ENCODE measurements around the gene MTMR10. TPM values are rescaled to one million over a fixed set of nuclear protein-coding genes. Genes with fewer than 3 reads are reported as not detected.

The MTMR10 gene
- total RNA-seq, 1 donor from 2014 or later = 29.2 TPM

- no peak for TF ChIP-seq POLR2AphosphoS5 (IDR thresholded peaks at IDR 0.05; ENCODE audit: insufficient read depth in 1 of 2, low read depth in 1 of 2)
- TF ChIP-seq POLR2A (IDR thresholded peaks at IDR 0.05) = no peak
- no peak for TF ChIP-seq CTCF (IDR thresholded peaks at IDR 0.05)
- DNase-seq (ENCODE audit: extremely low spot score in 2 of 2) = no peak
- no peak overlapping the region for H3K27ac ChIP-seq
- H3K4me3 ChIP-seq = no peak overlapping the region
- peaks cover 0 to 43% of the 10 kb centered on the region in 2 donors for H3K36me3 ChIP-seq
- intact Hi-C loops (cut with DNase I) = no loop called here
- no peaks in the 10 kb centered on the region for H3K9me3 ChIP-seq
- no peaks in the 10 kb centered on the region for H3K4me1 ChIP-seq
- no peaks in the 10 kb centered on the region for H3K27me3 ChIP-seq
Measured at GRCh38 chr15:30913761-30914160, 77.7 kb downstream of the MTMR10 start.

- no peak for DNase-seq (ENCODE audit: extremely low spot score in 2 of 2)
- no peaks in the 10 kb centered on the region for H3K27me3 ChIP-seq
- no peak for TF ChIP-seq CTCF (IDR thresholded peaks at IDR 0.05)
- peak in 1 of 2 donors; percentile 64 for TF ChIP-seq POLR2AphosphoS5 (IDR thresholded peaks at IDR 0.05; ENCODE audit: insufficient read depth in 1 of 2, low read depth in 1 of 2)
- peaks cover 0 to 14% of the 10 kb centered on the region in 2 donors for H3K36me3 ChIP-seq
- peak overlapping the region; percentile 40 for H3K27ac ChIP-seq
- no peak overlapping the region for H3K4me3 ChIP-seq
- intact Hi-C loops (cut with DNase I) = no loop called here
- peaks cover 32% of the 10 kb centered on the region for H3K4me1 ChIP-seq
- no peaks in the 10 kb centered on the region for H3K9me3 ChIP-seq
Measured at GRCh38 chr15:30906366-30906765, 85.1 kb downstream of the MTMR10 start.

GRCh38 chr15:30905821-30906220 is 85.6 kb downstream of the MTMR10 start:
- no peak overlapping the region for H3K4me3 ChIP-seq
- DNase-seq (ENCODE audit: extremely low spot score in 2 of 2) = no peak
- peak overlapping the region; percentile 40 for H3K27ac ChIP-seq
- peaks cover 0 to 11% of the 10 kb centered on the region in 2 donors for H3K36me3 ChIP-seq
- no peaks in the 10 kb centered on the region for H3K27me3 ChIP-seq
- TF ChIP-seq POLR2AphosphoS5 (IDR thresholded peaks at IDR 0.05; ENCODE audit: insufficient read depth in 1 of 2, low read depth in 1 of 2) = no peak
- TF ChIP-seq CTCF (IDR thresholded peaks at IDR 0.05) = peak in 1 of 3 experiments; percentile 16
- TF ChIP-seq POLR2A (IDR thresholded peaks at IDR 0.05) = no peak
- peaks cover 32% of the 10 kb centered on the region for H3K4me1 ChIP-seq
- intact Hi-C loops (cut with DNase I) = no loop called here
- H3K9me3 ChIP-seq = no peaks in the 10 kb centered on the region

GRCh38 chr15:30904812-30905211 is 86.6 kb downstream of the MTMR10 start:
- H3K4me1 ChIP-seq = peaks cover 32% of the 10 kb centered on the region
- H3K9me3 ChIP-seq = no peaks in the 10 kb centered on the region
- DNase-seq (ENCODE audit: extremely low spot score in 2 of 2) = no peak
- H3K27ac ChIP-seq = peak overlapping the region; percentile 82
- intact Hi-C loops (cut with DNase I) = no loop called here
- peaks cover 0 to 4% of the 10 kb centered on the region in 2 donors for H3K36me3 ChIP-seq
- H3K27me3 ChIP-seq = no peaks in the 10 kb centered on the region
- no peak for TF ChIP-seq POLR2A (IDR thresholded peaks at IDR 0.05)
- TF ChIP-seq CTCF (IDR thresholded peaks at IDR 0.05) = no peak
- TF ChIP-seq POLR2AphosphoS5 (IDR thresholded peaks at IDR 0.05; ENCODE audit: insufficient read depth in 1 of 2, low read depth in 1 of 2) = no peak
- H3K4me3 ChIP-seq = peak overlapping the region in 1 of 2 donors; percentile 67

DNA sequence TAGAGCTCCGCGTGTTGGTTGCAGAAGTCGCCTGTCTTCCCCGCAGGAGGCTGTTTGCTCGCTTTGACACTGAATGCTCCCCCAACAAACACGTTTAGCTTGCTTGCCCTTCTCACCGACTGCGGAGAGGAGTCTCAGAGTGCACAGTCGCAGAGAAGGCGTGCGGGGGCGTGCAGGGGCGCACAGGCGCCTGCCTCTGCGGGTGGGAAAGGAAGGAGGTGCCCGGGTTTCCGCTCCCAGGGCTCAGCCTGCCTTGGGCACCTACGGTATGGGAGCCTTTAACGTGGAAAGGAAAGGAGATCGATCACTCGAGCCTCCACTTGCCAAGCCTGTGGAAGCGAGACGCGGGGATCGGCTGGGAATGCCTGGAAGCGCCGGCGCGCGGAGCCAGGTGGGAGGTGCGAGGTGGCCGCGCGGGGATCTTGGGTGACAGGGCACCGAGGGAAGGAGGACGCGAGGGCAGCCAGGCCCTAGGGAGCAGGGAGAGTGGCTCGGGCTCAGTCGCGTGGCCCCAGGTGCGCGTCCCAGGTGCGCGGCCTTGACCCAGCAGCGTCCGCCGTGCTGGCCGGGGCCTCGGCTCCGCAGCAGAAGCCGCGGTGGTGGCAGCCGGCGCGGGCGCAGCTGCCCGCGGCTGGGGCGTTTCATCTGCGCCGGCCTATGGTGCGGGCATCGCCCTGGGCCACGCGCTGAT is 87.8 kb downstream of the MTMR10 start, which contains the start of gene FAN1:
FAN1 (plus strand) TSS at position 419 of the 691 bp plus-strand sequence. CDS start 749 bp downstream, outside the sequence.
- Histone ChIP-seq H3K27me3 (no peaks in the 10 kb centered on the region), H3K36me3 (no peaks in the 10 kb centered on the region), H3K9me3 (no peaks in the 10 kb centered on the region), H3K27ac (peak within 1 kb of the TSS; percentile 82), H3K4me3 (peak within 1 kb of the TSS; percentile 67 to 75), H3K4me1 (peaks cover 32% of the 10 kb centered on the region)
- no peak for TF ChIP-seq CTCF (IDR thresholded peaks at IDR 0.05)
- TF ChIP-seq POLR2AphosphoS5 (IDR thresholded peaks at IDR 0.05; ENCODE audit: insufficient read depth in 1 of 2, low read depth in 1 of 2) = peak; percentile 86 to 94
- peak in 1 of 2 donors; percentile 55 for TF ChIP-seq POLR2A (IDR thresholded peaks at IDR 0.05)
- intact Hi-C loops (cut with DNase I) = no loop called here
- peak in 1 of 2 donors; percentile 90 for DNase-seq (ENCODE audit: extremely low spot score in 2 of 2)

All from vagina (tissue), 2 donors.